NCI-H2196 treated with DMSO at 0.1 percent for 48 hours (cell line): ENCODE measurements around the gene MAML3.

Source experiments
- DNase-seq: peaks from one replicate; lab custom pipeline; 2025; ENCODE audit not compliant: unreplicated experiment; lab: John Stamatoyannopoulos, UW

The MAML3 gene

GRCh38 chr4:139672215-139672614, 481.8 kb downstream of the MAML3 start:
- DNase-seq: no peak

GRCh38 chr4:139670775-139671174, 483.2 kb downstream of the MAML3 start:
- DNase-seq: no peak

- DNase-seq: no peak
These were observed 484.1 kb downstream of the MAML3 start for GRCh38 chr4:139669890-139670289.

DNA sequence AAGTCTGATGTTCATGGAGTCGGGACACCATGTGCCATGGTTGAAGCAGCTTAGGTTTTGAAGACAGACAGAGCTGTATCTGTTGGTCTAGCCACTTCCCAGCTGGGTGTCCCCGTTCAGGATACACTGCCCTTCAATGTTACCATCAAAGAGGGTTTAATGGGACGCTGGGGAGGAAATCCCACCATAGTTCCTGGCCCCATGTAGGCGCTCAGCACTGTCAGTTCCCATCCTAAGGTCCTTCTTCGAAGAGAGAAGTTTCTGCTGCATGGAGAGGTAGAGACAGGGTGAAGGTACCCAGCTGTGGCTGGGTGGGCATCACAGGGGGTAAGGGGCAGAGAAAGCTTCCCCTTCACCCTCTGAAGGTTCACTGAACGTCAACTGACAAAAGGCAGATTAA, 484.6 kb downstream of the MAML3 start:
- DNase-seq: no peak

DNA sequence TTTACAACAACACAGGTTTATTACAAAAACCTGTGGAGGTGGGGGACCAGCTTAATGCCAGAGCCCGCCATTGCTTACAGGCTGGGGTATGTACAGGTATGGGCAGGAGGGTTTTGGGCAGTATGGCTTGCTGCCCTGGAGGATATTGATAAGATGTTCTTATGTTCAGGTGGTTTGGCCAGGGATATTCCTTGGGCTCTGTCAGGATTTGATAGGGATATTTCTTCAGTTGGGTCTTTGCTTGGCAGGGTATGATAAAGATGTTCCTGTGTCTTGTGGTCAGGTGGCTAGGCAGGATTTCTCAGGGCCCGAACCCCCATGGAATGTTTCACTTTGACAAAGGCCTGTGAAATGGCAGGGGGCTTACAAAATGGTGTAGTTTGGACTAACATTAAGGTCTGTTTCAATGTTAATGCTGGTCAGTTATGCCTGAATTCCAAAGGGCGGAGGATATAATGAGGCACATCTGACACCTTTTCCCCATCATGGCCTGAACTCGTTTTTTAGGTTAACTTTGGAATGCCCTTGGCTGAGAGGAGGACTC, 485.3 kb downstream of the MAML3 start:
- no peak for DNase-seq

- no peak for DNase-seq
These were observed 485.9 kb downstream of the MAML3 start for GRCh38 chr4:139668036-139668435.
